Naive B cell (primary cell): ENCODE results near the gene ARID2. TPM values are rescaled to one million over a fixed set of nuclear protein-coding genes. Genes with fewer than 3 reads are reported as not detected.

Experiments
- ATAC-seq, 2 donors: fragments of 150-1000 bp; cut with Tn5 transposase; 2 replicates each; pipeline ENCODE4 v1.10.0; 2021; ENCODE audit warnings: low read depth in 2 of 2, mild to moderate bottlenecking in 2 of 2, moderate library complexity in 2 of 2
- DNase-seq: peaks from one replicate; pipeline ENCODE4 v3.0.0; 2022
- H3K27ac Mint-ChIP-seq, 6 donors: one replicate each; pipeline ENCODE4 v1.8.0; 2020 to 2022; ENCODE audit warnings: mild to moderate bottlenecking in 6 of 6, mixed read lengths in 6 of 6, moderate library complexity in 5 of 6, inconsistent platforms in 2 of 6
- H3K27me3 Mint-ChIP-seq, 3 donors: one replicate each; pipeline ENCODE4 v1.8.0; 2021 to 2022; ENCODE audit warnings: mixed read lengths in 3 of 3, mild to moderate bottlenecking in 1 of 3
- H3K36me3 Mint-ChIP-seq, 2 donors: one replicate each; pipeline ENCODE4 v1.8.0; 2020 to 2022; ENCODE audit warnings: mixed read lengths in 2 of 2, inconsistent platforms in 1 of 2, mild to moderate bottlenecking in 1 of 2
- H3K4me1 Mint-ChIP-seq, 3 donors: one replicate each; pipeline ENCODE4 v1.8.0; 2020 to 2022; ENCODE audit warnings: mixed read lengths in 3 of 3, inconsistent platforms in 1 of 3, mild to moderate bottlenecking in 1 of 3, moderate library complexity in 1 of 3
- H3K4me3 Mint-ChIP-seq, 8 donors: one replicate each; pipeline ENCODE4 v1.8.0; 2020 to 2022; ENCODE audit warnings: mild to moderate bottlenecking in 8 of 8, mixed read lengths in 8 of 8, moderate library complexity in 8 of 8, inconsistent platforms in 2 of 8
- H3K9me3 Mint-ChIP-seq, 7 donors: one replicate each; pipeline ENCODE4 v1.8.0; 2020 to 2022; ENCODE audit warnings: mixed read lengths in 7 of 7, mild to moderate bottlenecking in 5 of 7, inconsistent platforms in 2 of 7, moderate library complexity in 1 of 7
- polyA plus RNA-seq, 6 donors: library from polyadenylated mRNA; unstranded; fragments of 300-500 nt; fragmentation: Illumina TruSeq; gene quantifications; one replicate each; pipeline ENCODE4 v1.2.3, GENCODE V29; 2021; ENCODE audit warnings: low read depth in 6 of 6

Gene ARID2
- polyA plus RNA-seq, 6 donors from 2014 or later, result 5.7 to 14.9 (median 9.1) TPM

DNA sequence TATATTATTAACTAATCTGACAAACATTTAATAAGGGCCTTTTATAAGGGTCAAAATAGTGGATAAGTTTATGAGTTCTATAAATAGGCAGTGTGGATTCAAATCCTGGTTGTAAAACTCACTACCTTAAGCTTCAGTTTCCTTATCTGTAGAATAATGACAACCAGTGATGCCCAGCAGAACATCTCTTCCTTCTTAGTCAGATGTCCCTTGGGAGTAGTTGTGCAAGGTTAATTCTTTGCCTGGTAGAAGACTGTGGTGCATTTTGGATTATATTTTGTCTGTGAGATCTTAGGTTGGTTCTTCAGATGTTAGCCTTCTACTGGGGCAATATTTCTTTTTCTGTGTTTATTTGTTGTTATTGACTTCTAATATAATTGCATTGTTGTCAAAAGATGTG, 59.5 kb downstream of the ARID2 start:
- H3K27ac Mint-ChIP-seq, result peak overlapping the region in 1 of 6 donors; percentile 38
- H3K36me3 Mint-ChIP-seq, result peaks cover 0 to 12% of the 10 kb centered on the region in 2 donors
- DNase-seq (peak; percentile 17), ATAC-seq (peak; percentile 49 to 58)
- H3K4me1 Mint-ChIP-seq, result peaks cover 11 to 20% (median 12%) of the 10 kb centered on the region in 3 donors
- no peaks in the 10 kb centered on the region for H3K9me3 Mint-ChIP-seq
- no peak overlapping the region for H3K4me3 Mint-ChIP-seq
- H3K27me3 Mint-ChIP-seq, result no peaks in the 10 kb centered on the region

DNA sequence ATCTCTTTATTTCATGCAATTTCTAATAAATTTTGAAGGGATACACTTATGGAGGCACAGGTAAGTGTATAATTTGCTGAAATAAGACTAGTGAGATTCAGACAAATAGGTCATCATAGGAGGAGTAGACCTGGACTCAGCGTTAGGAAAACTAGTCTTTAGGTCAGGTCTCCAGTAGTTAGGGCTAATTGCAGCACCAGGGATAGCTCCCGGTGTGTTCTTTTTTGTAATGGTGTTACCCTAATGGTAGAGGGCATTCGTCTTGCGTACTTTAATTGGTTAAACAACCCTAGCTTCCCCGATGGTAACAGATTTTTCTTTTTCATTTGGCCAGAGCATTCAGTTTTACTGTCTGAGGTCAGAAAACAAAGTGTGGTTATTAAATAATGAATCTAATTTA, 64.9 kb downstream of the ARID2 start:
- Mint-ChIP-seq H3K36me3 (peaks cover 8 to 12% of the 10 kb centered on the region in 2 donors), H3K27me3 (no peaks in the 10 kb centered on the region), H3K9me3 (peaks cover 0 to 5% (median 2%) of the 10 kb centered on the region in 7 donors), H3K4me3 (no peak overlapping the region), H3K27ac (no peak overlapping the region), H3K4me1 (peaks cover 6 to 8% (median 6%) of the 10 kb centered on the region in 3 donors)
- no peak for ATAC-seq
- DNase-seq, result no peak

GRCh38 chr12:45801625-45802024, 72.1 kb downstream of the ARID2 start:
- no peaks in the 10 kb centered on the region for H3K36me3 Mint-ChIP-seq
- no peaks in the 10 kb centered on the region for H3K9me3 Mint-ChIP-seq
- ATAC-seq (no peak), DNase-seq (no peak)
- H3K27ac Mint-ChIP-seq, result peak overlapping the region in 1 of 6 donors; percentile 8
- H3K4me1 Mint-ChIP-seq, result peaks cover 6 to 35% (median 7%) of the 10 kb centered on the region in 3 donors
- H3K27me3 Mint-ChIP-seq, result no peaks in the 10 kb centered on the region
- H3K4me3 Mint-ChIP-seq, result no peak overlapping the region

DNA sequence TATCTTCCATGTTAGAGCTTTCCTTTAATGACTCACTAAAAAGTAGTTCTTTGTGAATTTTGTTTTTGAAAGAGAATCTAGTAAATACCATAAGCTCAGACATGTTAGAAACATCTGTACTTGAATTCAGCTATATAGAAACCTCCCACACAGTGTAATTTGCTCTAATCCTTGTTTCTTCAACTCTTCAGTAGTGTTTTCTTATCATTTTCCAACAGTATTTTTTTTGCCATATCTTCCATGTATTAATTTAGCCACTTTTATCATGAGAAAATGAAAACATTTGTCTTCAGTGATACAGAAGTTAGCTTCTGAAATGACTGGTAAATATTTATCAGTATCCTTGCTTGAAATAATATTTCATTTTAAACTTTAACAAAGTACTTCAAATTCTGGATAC, 73.6 kb downstream of the ARID2 start:
- Mint-ChIP-seq H3K4me1 (peaks cover 6 to 40% (median 7%) of the 10 kb centered on the region in 3 donors), H3K4me3 (no peak overlapping the region), H3K9me3 (no peaks in the 10 kb centered on the region), H3K27me3 (no peaks in the 10 kb centered on the region), H3K36me3 (no peaks in the 10 kb centered on the region), H3K27ac (no peak overlapping the region)
- no peak for ATAC-seq
- DNase-seq, result no peak

GRCh38 chr12:45816652-45817051, 87.1 kb downstream of the ARID2 start:
- peak overlapping the region in 2 of 6 donors; percentile 29 to 87 for H3K27ac Mint-ChIP-seq
- H3K9me3 Mint-ChIP-seq, result no peaks in the 10 kb centered on the region
- H3K27me3 Mint-ChIP-seq, result no peaks in the 10 kb centered on the region
- no peak for ATAC-seq
- no peaks in the 10 kb centered on the region for H3K4me1 Mint-ChIP-seq
- H3K36me3 Mint-ChIP-seq, result peaks cover 8 to 21% of the 10 kb centered on the region in 2 donors
- DNase-seq, result no peak
- no peak overlapping the region for H3K4me3 Mint-ChIP-seq

- Mint-ChIP-seq H3K27ac (peak overlapping the region in 1 of 6 donors; percentile 46), H3K9me3 (peaks cover 0 to 14% (median 4%) of the 10 kb centered on the region in 7 donors), H3K27me3 (no peaks in the 10 kb centered on the region), H3K4me1 (peaks cover 4 to 18% (median 4%) of the 10 kb centered on the region in 3 donors), H3K4me3 (no peak overlapping the region), H3K36me3 (peaks cover 44 to 55% of the 10 kb centered on the region in 2 donors)
- DNase-seq, result no peak
- ATAC-seq, result no peak
These were observed 98.5 kb downstream of the ARID2 start for GRCh38 chr12:45827974-45828373.

GRCh38 chr12:45828402-45828801, 98.9 kb downstream of the ARID2 start:
- H3K4me3 Mint-ChIP-seq, result no peak overlapping the region
- H3K9me3 Mint-ChIP-seq, result peaks cover 0 to 14% (median 4%) of the 10 kb centered on the region in 7 donors
- peaks cover 40 to 53% of the 10 kb centered on the region in 2 donors for H3K36me3 Mint-ChIP-seq
- H3K27me3 Mint-ChIP-seq, result no peaks in the 10 kb centered on the region
- ATAC-seq (no peak), DNase-seq (no peak)
- peaks cover 4 to 18% (median 4%) of the 10 kb centered on the region in 3 donors for H3K4me1 Mint-ChIP-seq
- H3K27ac Mint-ChIP-seq, result no peak overlapping the region

DNA sequence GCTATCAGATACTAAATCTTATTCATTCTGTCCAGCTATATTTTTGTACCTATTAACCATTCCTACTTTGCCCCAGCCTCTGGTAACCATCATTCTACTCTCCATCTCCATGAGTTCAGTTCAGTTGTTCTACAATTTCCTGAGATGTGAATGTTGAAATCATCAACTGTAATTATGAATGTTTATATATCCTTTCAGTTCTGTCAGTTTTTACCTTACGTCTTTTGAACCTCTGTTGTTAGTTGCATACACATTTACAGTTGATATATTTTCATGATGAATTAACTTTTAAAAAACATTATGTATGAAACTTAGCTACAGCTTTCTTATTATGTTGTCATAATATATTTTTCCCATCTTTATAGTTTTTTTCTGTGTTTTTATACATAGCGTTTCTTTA, 102.1 kb downstream of the ARID2 start:
- H3K27ac Mint-ChIP-seq, result peak overlapping the region in 1 of 6 donors; percentile 58
- no peaks in the 10 kb centered on the region for H3K27me3 Mint-ChIP-seq
- H3K4me1 Mint-ChIP-seq, result peaks cover 4 to 11% (median 4%) of the 10 kb centered on the region in 3 donors
- H3K9me3 Mint-ChIP-seq, result peaks cover 0 to 14% (median 4%) of the 10 kb centered on the region in 7 donors
- no peak overlapping the region for H3K4me3 Mint-ChIP-seq
- ATAC-seq, result no peak
- H3K36me3 Mint-ChIP-seq, result peaks cover 46 to 50% of the 10 kb centered on the region in 2 donors
- DNase-seq, result no peak

GRCh38 chr12:45833401-45833800, 103.9 kb downstream of the ARID2 start:
- peaks cover 33 to 42% of the 10 kb centered on the region in 2 donors for H3K36me3 Mint-ChIP-seq
- ATAC-seq (no peak), DNase-seq (no peak)
- H3K9me3 Mint-ChIP-seq, result peaks cover 0 to 14% (median 4%) of the 10 kb centered on the region in 7 donors
- peaks cover 0 to 4% (median 0%) of the 10 kb centered on the region in 3 donors for H3K4me1 Mint-ChIP-seq
- no peaks in the 10 kb centered on the region for H3K27me3 Mint-ChIP-seq
- peak overlapping the region in 1 of 6 donors; percentile 63 for H3K27ac Mint-ChIP-seq
- no peak overlapping the region for H3K4me3 Mint-ChIP-seq

DNA sequence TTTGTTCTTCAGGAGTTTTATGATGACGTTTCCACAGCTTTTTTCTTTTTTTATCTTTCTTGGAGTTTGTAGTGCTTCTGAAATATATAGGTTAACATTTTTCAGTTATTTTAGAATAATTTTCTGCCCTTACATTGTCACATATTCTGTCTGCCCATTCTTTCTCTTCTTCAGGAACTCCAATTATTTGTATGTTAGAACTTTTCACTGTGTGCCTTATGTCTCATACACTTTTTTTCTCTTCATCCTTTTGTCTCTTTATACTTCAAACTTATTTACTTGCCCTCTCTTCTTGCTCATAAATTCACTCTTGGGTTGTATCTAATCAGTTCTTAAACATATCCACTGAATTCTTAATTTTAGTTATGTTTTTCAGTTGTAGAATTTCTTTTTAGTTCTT, 105.3 kb downstream of the ARID2 start:
- Mint-ChIP-seq H3K36me3 (peaks cover 25 to 39% of the 10 kb centered on the region in 2 donors), H3K27me3 (no peaks in the 10 kb centered on the region), H3K9me3 (peaks cover 0 to 14% (median 4%) of the 10 kb centered on the region in 7 donors), H3K4me3 (no peak overlapping the region), H3K27ac (peak overlapping the region in 1 of 6 donors; percentile 1), H3K4me1 (peaks cover 0 to 4% (median 0%) of the 10 kb centered on the region in 3 donors)
- DNase-seq (no peak), ATAC-seq (no peak)

DNA sequence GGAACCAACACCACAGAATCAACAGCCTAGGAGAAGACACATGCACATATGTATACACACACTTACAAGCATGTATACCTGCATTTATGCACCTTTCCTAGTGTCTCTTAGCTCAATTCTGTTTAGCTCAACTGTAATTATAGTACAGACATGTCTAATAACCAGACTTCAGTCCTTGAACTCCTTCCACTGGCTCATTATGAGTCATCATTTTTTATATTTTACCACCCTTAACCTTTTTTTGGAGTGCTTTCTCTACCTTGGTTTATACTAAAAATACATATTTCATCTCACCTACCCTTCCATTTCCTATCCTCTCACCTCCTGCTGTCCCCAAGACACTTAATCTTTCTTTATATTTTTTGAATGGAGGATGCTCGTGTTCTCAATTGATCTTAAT, 110.4 kb downstream of the ARID2 start:
- Mint-ChIP-seq H3K27ac (no peak overlapping the region), H3K9me3 (peaks cover 0 to under 1% (median 0%) of the 10 kb centered on the region in 7 donors), H3K27me3 (no peaks in the 10 kb centered on the region), H3K4me3 (peak overlapping the region in 1 of 8 donors; percentile 11), H3K36me3 (peaks cover 17 to 25% of the 10 kb centered on the region in 2 donors), H3K4me1 (no peaks in the 10 kb centered on the region)
- ATAC-seq, result no peak
- no peak for DNase-seq

GRCh38 chr12:45849289-45849688, 119.8 kb downstream of the ARID2 start:
- Mint-ChIP-seq H3K27ac (no peak overlapping the region), H3K36me3 (peaks cover 24 to 42% of the 10 kb centered on the region in 2 donors), H3K4me3 (no peak overlapping the region), H3K4me1 (no peaks in the 10 kb centered on the region), H3K9me3 (no peaks in the 10 kb centered on the region), H3K27me3 (no peaks in the 10 kb centered on the region)
- no peak for DNase-seq
- ATAC-seq, result no peak

DNA sequence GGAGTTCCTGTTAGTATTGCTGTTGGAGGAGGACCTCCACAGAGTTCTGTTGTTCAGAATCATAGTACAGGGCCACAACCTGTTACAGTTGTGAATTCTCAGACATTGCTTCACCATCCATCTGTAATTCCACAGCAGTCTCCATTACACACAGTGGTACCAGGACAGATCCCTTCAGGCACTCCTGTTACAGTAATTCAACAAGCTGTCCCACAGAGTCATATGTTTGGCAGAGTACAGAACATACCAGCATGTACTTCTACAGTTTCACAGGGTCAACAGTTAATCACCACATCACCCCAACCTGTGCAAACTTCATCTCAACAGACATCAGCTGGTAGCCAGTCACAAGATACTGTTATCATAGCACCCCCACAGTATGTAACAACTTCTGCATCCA, 120.8 kb downstream of the ARID2 start:
- Mint-ChIP-seq H3K9me3 (no peaks in the 10 kb centered on the region), H3K36me3 (peaks cover 24 to 46% of the 10 kb centered on the region in 2 donors), H3K4me3 (no peak overlapping the region), H3K27ac (peak overlapping the region in 2 of 6 donors; percentile 9 to 37), H3K4me1 (no peaks in the 10 kb centered on the region), H3K27me3 (no peaks in the 10 kb centered on the region)
- no peak for DNase-seq
- no peak for ATAC-seq

DNA sequence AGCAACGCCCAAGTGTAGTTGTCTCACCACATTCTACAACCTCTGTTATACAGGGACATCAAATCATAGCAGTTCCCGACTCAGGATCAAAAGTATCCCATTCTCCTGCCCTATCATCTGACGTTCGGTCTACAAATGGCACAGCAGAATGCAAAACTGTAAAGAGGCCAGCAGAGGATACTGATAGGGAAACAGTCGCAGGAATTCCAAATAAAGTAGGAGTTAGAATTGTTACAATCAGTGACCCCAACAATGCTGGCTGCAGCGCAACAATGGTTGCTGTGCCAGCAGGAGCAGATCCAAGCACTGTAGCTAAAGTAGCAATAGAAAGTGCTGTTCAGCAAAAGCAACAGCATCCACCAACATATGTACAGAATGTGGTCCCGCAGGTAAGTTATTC, 123.0 kb downstream of the ARID2 start:
- H3K36me3 Mint-ChIP-seq, result peaks cover 24 to 42% of the 10 kb centered on the region in 2 donors
- no peaks in the 10 kb centered on the region for H3K4me1 Mint-ChIP-seq
- no peak overlapping the region for H3K4me3 Mint-ChIP-seq
- H3K9me3 Mint-ChIP-seq, result no peaks in the 10 kb centered on the region
- no peak overlapping the region for H3K27ac Mint-ChIP-seq
- no peaks in the 10 kb centered on the region for H3K27me3 Mint-ChIP-seq
- DNase-seq (no peak), ATAC-seq (no peak)
